GM18858 (cell line): ENCODE measurements around the gene KDELR1.
"Not testable (repeated sequence)": the region's sequence is repeated elsewhere in the genome, so short reads cannot be mapped to it uniquely, and the experiment has no call there.

ENCODE experiments used
- ATAC-seq: cut with Tn5 transposase; IDR thresholded peaks from one replicate; pipeline ENCODE4 v1.9.1; 2021; ENCODE audit not compliant: unreplicated experiment

The KDELR1 gene

DNA sequence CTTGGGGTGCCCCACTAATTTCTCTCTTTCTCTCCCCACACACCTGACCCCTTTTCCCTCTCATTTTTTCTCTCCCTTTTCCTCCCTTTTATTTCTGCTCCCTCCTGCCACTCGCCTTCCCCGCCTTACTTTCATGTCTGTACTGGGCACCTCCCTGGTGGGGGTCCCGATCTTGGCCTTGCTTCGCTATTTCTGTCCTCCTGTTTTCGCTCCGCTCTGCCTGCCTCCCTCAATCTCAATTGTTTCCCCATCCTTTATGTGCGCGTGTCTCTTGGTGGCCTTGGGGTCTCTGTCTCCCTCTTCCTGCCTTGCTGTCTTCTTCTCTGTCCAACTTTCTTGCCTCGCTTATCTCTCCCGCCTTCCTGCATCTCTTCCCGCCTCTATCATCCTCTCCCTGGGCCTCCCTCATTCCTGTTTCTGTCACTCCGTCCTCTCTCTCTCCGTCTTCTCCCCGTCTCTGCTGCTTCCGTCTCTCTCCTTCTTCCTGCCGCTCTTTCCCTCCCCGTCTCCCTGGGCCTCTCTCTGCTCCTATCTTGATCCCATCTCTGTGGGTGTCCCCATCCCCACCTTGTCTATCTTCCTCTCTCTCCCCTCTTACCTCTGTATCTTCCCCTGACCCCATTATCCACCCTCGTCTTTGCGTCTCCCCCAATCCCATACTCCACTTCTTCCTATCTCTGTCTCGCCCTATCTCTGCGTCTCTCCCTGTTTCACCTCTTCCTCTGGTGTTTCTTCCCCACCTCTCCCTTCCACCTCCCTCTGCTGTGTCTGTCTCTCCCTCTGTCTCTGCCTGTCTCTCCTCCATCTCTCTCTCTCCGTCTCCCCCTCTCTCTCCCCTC lies 6.1 kb upstream of the KDELR1 start:
- ATAC-seq = no peak

DNA sequence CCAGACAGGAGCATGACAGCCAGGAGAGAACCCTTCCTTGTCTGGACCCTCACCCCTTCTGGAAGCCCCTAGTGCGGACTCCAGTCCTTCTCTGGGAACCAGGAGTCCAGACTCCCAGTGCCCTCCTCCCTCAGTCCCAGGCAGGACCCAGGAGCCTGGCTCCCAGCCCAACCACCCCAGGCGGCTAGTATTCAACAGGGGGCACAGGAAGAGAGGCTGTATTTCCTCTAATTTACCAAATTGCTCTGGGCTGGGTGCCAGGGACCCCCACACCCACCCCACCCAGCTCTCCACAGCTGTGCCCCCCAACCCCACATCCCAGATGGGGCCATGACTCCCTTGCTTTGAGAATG lies 5.4 kb upstream of the KDELR1 start:
- no peak for ATAC-seq

DNA sequence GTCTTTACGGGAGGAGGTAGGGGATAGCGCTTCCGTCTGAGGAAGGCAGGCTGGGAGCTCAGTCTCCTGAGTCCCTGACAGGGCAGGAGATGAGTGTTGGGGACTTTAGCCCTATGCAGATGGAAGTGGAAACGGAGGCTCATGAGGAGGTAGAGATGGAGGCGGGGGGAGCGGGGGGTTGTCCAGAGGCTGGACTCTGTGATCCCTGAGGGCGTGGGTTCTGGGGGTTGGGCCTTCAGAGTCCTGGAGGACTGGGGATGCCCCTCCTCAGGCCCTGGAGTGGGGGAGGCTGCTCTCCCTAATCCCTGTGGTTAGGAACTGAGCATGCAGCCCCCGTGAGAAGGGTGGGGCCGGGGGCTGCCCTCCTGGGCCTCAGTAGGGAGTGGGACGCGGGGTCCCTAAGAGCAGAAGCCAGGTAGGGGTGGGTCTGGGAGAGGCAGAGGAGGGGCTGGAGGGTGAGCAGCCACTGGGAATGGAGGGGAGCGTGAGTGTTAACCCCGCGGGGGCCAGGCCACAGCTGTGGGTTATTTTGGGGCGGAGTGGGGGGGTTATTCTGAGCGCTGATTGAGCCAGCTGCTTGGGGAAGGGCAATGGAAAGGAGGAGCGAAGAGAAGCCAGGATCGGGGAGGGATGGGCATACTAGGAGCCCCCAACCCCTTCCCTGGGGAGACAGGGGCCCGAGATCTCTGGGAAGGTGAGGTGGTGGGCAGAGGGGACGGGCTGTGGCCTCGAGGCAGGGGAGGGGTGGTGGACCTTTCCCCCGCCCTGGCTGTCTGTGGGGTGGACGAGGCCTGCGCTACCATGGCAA lies 4.9 kb upstream of the KDELR1 start:
- ATAC-seq = no peak

DNA sequence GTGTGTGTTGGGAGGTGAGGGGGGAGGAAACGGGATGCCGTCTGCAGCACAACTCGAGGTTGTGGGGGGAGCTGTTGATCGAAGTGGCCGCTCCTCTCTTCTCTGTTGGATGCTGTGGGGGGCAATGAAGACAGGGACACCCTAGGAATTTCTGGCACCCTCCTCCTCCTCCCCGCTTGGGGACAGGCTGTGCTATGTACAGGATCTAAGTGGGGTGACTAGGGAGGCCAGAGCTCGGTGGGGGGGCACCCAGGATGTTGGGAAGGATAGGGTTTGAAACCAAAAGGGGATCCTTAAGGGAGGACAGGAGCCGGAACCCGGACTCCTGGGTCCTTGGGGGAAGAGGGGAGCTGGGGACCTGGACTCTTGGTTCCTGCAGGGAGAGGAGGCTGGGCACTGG lies 4.1 kb upstream of the KDELR1 start:
- ATAC-seq = no peak

DNA sequence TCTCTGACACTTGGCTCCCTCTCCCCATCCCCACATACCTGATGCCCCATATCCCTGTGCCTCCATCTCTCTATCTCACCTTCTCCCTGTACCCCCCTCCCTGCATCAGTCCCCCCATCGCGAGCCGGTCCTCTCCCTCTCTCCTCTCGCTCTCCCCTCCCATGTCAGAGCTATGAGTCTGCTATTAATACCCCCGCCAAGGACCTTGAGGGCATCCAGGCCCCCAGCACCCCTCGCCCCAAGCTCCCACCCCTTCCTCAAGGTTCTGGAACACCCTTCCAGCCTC lies 3.8 kb upstream of the KDELR1 start:
- no peak for ATAC-seq

DNA sequence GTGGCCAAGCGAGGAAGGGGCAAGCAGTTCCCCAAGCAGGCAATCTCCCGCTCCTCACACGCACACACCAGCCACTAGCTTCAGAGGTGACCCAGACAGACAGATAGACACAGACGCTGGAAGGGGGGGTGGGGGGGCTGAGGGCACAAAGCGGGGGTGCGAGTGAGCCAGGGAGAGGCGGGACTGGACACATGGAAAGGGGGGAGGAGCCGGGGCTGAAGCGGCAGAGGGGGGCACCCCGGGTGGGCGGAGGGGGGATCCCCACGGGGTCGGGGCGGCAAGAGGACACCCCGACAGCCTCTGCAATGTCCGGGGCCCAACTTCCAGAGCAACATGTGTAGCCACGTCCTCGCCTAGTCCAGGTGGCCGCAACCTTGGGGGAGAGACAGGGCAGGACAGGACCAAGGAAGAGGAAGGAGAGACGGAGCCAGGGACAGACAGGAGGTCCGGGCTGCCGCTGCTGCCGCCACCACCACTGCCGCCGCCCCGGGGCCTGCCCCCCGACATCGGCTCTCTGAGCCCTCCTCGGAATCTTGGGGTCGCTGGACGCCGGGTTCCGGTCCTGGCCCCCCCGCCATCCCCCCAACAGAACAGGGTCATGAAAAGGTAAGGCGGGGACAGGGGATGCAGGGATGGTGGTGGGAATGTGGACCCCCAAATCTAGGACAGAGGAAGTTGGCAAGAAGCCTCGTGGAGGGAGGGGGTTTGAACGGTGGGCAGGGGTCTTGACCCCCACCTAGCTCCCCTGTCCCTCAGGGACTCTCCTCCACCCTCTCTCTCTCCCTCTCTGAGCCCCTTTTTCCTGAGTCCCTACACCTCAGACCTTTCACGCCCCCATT lies 3.2 kb upstream of the KDELR1 start:
- ATAC-seq = no peak

DNA sequence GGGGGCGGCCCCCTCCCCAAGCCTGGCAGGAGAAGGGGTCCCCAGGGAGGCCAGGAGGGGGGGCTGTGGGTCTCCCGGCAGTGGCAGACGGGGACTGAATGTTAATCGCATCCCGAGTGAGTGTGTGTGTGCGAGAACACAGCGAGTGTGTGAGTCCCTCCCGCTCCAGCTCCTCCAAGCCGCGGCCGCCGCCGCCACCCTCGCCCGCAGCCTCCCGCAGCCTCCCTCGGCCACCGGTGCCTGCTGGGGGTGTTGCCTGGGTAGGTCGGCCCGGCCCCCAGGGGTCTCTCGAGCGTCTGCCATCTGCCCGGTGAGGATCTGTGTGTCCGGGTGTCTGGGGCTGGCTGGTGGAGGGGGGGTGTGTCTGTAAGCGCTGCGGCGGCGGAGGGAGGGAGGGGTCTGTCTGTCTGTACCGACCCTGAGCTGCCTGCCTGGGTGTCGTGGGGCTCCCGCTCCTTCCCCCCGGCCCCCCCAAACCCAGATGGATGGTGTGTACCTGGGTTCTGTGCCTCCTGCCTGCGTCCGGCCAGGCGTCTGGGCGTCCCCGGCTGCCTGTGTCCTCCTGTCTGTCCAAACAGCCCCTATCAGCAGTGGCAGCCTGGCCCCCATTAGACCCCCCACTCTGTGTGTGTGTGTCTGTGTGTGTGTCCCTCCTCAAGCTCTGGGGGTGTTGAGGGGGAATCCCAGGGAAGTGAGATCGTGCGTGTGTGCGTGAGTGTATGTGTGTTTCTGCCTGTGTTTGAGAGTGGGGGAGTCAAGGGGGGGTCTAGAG lies 2.4 kb upstream of the KDELR1 start, which contains the start of gene GRIN2D:
TSS of gene GRIN2D (plus strand) at position 110 of the 772 bp plus-strand sequence. CDS start 4,725 bp downstream, outside the sequence.
- no peak for ATAC-seq

DNA sequence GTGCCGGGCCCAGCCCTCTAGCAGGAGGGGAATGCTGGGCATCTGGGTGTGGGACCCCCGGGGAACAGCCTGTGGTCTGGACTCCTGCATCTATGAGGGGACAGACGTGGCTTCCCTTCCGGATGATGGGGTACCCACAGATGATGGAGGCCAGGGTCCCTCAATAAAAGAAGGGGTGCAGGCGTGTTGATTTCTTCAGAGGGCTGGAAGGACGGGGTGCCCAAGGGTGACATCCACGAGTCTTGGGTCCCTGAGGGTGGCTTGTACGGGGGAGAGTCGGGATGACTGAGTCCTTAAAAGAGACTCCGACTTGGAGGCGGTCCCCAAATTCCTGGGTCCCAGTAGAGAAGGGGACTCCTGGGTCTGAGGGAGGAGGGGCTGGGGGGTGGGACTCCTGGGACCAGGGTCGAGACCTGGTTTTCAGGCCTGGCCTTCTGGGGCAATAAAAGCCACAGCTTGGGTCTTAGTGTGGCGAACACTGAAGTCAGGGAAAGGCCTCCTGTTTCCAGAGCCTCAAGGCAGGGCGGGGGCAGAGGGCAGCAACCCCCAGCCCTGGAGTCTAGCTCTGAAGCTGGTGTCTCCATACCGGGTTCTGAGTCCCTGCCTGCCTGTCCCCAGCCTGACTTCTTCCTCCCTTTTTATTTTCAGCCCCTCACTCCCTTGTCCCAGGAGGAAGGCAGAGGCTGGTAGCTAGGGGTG lies 1.7 kb upstream of the KDELR1 start:
- ATAC-seq = no peak

DNA sequence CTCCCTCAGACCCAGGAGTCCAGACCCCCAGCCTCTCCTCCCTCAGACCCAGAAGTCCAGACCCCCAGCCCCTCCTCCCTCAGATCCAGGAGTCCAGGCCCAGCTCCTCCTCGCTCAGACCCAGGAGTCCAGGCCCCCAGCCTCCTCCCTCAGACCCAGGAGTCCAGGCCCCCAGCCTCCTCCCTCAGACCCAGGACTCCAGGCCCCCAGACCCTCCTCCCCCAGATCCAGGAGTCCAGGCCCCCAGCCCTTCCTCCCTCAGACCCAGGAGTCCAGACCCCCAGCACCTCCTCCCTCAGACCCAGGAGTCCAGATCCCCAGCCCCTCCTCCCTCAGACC lies 624 bp upstream of the KDELR1 start:
- ATAC-seq = not testable (repeated sequence)

DNA sequence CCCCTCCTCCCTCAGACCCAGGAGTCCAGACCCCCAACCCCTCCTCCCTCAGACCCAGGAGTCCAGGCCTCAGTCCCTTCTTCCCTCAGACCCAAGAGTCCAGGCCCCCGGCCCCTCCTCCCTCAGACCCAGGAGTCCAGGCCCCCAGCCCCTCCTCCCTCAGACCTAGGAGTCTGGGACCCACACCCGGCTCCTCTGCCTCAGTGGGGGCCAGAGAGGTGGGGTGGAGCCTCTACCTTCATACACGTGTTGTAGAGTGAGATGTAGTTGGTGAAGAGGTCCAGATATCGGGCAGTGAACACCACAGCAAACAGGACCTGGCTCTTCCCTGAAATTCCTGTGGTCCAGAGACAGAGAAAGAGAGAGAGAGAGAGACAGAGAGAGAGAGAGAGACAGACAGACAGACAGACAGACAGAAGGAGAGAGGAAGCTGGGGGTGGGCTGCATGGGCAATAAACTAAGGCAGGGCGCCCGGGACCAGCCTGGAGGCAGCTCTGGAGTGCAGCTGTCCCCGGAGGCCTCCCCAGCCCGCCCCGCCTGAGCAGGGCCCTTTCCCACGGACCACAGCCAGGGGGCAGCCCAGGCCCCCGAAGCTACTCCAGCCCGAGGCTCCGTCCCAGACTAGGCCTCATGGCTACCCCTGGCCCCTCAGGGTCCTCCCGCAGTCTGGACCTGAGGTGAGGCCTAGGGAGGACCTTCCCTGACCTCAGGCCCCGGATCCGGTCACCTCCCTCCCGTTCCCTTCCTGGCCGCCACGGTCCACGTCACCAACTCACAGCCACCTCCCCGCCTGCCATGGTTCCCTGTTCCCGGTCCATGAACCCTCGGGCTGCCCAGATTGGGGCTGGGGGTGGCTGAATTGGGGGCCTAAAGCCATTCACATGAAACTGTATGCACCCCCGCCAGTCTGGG lies 907 bp downstream of the KDELR1 start:
- no peak for ATAC-seq

DNA sequence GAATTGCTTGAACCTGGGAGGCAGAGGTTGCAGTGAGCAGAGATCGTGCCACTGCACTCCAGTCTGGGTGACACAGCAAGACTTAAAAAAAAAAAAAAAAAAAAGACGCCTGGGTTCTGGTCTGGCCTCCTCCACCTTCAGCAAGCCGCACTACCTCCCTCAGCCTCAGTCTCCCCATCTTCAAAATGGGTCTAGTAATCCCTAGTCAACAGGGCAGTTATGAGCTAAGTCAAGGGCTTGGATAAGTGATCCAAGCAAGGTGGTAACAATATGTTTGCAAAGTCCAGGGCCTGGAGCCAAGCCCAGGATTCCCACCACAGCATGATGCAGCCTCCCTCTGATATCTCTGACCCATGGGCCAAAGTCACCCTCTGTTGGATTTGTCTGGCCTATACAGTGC lies 4.4 kb downstream of the KDELR1 start:
- ATAC-seq = no peak

DNA sequence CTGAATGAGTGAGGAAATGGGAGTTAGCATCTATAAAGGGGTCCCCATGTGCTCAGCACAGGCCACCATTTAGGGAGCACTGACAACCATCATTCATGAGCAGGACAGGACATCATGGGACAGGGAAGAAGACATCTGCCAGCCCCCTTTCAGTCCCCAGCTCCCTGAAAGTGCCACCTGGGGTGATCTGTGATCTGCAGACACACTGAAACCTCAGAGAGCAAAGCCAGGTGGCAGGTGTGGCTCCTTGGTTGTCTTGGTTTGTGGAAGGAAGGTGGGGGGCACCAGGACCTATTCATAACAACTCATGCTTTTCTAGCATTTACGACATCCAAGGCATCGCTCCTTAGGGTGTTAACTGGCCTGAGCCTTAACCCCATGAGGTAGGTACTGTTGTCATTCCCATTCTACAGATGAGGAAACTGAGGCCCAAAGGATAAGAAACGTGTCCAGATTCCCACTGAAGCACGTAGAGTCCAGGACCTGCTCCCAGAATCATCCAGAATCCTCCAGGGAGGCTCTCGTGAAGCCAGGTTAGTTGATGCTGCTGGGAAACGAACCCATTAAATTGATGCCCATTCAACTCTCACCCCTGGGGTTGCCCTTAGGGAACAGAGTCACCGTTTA lies 5.8 kb downstream of the KDELR1 start:
- no peak for ATAC-seq

DNA sequence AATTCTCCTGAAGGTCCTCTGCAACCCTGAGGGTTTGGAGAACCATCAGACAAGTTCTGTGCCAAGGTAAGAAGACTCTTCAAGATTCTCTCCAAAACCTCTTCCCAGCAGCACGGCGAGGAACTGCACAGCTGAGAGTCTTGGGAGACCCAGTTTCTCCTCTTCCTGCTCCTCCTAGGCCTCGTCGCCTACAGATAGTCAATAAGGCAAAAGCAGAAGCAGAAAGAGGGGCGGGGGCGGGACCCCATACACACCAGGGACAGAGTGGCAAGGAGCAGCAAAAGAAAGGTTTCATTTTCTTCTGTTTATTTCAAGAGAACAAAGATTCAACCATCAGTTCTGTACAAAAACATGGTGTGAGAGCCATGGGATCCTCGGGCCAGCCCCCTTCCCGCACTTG lies 9.1 kb downstream of the KDELR1 start:
- no peak for ATAC-seq

DNA sequence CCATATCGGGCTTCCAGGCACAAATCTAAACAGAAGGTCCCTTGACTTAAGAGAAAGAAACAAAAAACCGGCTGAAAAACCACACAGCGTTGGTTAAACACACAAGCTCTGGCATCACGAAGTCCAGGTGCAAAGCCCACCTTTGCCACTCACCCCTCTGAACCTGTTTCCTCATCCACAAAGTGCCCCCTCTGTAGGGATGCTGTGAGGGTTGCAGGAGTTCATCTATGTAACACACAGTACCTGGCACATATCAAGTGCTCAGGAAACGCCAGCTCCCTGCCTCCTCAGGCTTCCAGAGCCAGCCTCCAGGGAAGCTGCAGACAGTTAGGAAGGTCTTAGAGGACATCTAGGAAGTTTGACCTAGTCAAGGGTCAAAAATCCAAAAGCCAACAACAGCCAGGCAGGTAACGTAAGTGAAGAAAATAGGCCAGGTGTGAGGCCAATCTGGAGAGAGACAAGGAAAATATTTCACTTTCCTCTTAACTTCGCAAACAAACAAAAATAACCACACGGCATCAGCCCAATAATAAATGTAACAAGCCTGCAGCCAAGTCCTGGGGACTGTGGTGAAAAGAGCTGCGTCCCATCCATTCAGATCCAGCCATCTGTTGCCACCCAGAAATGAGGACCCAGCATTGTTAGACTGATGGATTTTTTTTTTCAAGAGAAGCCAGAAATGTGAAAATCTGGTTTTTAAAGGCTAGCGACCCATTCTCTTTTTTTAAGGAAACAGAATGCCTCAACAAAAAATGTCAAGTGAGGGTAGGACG lies 10.0 kb downstream of the KDELR1 start:
- no peak for ATAC-seq

DNA sequence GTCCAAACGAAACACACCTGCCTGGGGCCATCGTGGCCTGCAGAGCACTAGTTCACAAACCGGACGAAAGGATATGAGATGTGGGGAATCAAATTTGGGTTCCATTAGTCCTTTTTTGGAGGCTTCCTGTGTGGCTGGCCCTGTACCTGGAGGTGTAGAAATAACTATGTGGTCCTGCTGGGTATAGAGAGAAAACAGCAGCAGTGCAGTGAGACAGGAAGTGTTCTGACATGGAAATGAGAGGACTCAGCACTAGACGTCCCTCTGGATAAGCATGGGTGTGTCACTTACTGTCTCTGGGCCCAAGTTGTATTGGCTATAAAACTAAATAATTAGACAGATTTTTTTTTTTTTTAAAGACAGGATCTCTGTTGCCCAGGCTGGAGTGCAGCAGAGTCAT lies 12.3 kb downstream of the KDELR1 start:
- no peak for ATAC-seq

DNA sequence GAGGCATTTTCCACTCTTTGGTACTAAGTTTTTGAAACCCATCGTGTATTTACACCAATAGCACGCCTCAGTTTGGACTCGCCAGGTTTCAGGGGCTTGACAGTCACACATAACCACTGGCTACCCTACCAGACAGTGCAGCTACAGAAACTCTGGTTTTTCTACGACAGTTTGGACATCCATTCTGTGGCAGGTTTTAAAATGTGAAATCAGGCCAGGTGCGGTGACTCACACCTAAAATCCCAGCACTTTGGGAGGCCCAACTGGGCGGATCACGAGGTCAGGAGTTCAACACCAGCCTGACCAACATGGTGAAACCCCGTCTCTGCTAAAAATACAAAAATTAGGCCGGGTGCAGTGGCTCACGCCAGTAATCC lies 13.2 kb downstream of the KDELR1 start:
- ATAC-seq = no peak

DNA sequence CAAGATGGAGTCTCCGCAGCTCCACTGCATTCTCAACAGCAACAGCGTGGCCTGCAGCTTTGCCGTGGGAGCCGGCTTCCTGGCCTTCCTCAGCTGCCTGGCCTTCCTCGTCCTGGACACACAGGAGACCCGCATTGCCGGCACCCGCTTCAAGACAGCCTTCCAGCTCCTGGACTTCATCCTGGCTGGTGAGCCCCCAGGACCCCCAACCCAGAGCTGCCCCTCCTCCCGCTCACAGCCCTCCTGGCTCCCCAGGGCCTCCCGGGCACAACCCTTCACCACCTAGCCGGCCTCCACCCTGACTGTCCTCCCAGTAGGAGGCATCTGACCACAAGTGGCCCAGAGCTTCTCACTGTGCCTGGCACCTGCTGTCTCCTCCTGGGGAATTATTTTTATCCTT lies 17.8 kb downstream of the KDELR1 start:
- ATAC-seq = no peak

DNA sequence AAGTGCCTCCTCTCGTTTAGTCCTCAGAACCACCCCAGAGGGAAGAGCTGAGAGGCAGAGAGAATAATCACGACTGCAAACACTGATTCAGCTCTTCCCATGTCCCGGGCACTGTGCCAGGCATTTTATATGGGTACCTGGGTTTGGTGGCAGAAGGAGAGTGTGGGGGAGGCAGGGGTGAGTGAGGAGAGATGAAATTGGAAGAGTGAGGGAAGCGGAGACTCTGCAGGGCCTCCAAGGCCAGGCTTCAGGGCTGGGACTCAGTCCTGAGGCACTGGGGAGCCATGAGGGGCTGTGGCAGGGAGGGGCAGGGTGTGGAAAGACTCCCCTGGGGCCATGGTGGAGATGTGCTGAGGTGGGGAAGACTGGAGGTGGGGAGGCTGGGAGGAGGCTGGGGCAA lies 18.4 kb downstream of the KDELR1 start:
- ATAC-seq = no peak
